Testis (tissue), 2 donors: Measurements from ENCODE around the gene IL22RA1.

Experiments used
- CTCF ChIP-seq, 3 experiments: fragments of 450-650 bp in 2 of 3; fragments of 200-600 bp in 1 of 3; sonication (generic) in 1 of 3; IDR thresholded peaks; one replicate each; pipeline ENCODE4 v1.5.1; 2016 to 2019; ENCODE audit warnings: antibody characterized with exemption in 3 of 3, mild to moderate bottlenecking in 2 of 3, moderate library complexity in 1 of 3
- POLR2A ChIP-seq: fragments of 450-650 bp; IDR thresholded peaks from one replicate; pipeline ENCODE4 v1.6.1; 2017; ENCODE audit warnings: antibody characterized with exemption, mild to moderate bottlenecking, moderate library complexity

DNA sequence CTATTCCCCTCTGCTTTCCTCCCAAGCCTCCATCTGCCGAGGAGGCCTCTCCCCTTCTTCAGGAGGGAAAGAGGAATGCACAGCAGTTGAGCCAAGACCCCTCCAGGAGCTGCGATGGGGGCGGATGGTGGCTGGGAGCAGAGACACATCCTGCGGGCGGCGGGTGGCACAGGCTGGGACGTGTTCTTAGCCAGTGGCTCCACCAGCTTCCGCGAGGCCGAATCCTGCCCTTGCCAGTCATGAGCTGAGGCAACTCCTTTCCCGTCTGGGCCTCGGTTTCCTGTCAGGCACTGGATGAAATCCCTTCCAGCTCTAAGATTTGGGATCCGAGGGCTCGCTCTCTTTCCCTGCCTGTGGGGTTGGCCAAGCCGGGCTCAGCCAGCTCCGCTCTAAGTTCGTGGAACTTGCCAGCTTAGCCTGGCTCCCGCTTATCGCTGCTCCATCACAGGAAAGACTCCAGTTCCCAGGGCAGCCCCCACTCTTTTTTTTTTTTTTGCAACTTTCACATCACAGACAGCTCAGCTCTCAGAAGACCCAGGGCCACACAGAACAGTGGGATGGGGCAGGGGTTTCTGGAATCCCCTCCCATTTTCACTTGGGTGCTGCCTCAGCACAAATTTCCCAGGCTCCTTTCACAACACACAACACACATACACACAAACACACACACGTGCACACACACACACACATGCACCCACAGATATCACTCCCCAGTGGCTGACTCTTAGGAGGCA is 31.5 kb downstream of the IL22RA1 start:
- TF ChIP-seq CTCF (IDR thresholded peaks at IDR 0.05) (no peak), POLR2A (no peak)
